Hematopoietic multipotent progenitor cell (in vitro differentiated cells): Measurements from ENCODE around the gene TSPAN17. TPM values are rescaled to one million over a fixed set of nuclear protein-coding genes. Genes with fewer than 3 reads are reported as not detected.

Experiments
- DNase-seq, 3 donors: peaks; one replicate each; pipeline ENCODE4 v3.0.0-alpha.2; 2011 to 2015; ENCODE audit warnings: low read depth in 2 of 3, low spot score in 2 of 3
- total RNA-seq: library from RNA; depleted of rRNA; stranded (reverse); fragments of >200 nt; gene quantifications from one replicate; pipeline ENCODE4 v1.2.3, GENCODE V29; 2012

Gene TSPAN17
- total RNA-seq, 1 donor, result 21.0 TPM

DNA sequence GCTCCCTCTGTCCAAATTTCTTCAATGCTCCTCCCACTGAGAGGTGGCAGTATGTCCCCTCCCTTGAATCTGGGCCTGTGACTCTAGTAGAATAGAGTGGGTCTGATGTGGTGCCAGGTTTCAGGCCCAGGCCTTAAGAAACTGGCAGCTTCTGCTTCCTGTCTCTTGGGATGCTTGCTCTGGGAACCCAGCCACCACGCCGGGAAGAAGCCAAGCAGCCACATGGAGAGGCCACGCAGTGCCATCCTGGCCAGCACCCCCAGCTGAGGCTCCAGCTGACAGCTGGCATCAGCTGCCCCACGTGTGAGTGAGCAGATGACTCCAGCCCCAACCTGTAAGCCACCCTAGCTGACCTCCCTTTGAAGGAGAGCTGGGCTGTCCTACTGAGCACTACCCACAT is 7.3 kb upstream of the TSPAN17 start:
- DNase-seq, result no peak

DNA sequence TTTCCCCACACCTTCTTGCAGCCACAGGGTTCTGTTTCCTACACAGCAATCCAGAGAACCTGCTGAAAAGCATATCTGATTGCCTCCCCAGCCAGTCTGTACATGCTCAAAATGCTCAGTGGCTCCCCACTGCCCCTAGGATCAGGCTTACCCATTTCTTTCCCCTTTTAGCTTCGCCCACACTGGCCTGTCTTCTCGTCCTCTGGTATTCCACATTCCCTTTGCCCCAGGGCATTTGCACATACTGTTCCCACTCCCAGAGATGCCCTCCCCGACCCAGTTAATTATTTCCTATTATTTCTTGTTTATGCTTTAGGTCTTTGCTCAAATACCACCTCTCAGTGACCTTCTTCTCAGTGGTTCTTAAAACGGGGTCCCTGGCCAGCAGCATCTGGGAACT is 6.7 kb upstream of the TSPAN17 start:
- DNase-seq, result no peak

GRCh38 chr5:176642675-176643490 is 4.4 kb upstream of the TSPAN17 start:
- DNase-seq, result no peak

GRCh38 chr5:176643491-176644219 is 3.6 kb upstream of the TSPAN17 start:
- no peak for DNase-seq

- DNase-seq, result no peak
These were observed 3.0 kb upstream of the TSPAN17 start for GRCh38 chr5:176644294-176644693.

GRCh38 chr5:176644878-176645670 is 2.2 kb upstream of the TSPAN17 start:
- no peak for DNase-seq

GRCh38 chr5:176646049-176646706 is 1.1 kb upstream of the TSPAN17 start:
- DNase-seq, result no peak

DNA sequence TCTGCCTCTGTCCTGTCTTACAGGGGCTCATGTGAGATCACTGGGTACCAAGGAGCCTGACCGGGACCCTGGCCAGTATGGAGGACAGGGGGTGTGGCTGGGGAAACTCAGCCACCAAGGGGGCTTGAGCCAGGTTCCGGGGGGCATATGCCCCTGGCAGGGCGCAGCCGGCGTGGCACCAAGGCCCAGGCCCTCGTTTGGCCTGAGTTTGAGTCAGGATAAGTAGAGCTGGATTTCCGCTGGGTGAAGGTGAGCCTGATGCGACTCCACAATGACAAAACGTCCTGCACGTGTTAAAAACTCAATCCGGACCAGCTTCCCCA is 616 bp upstream of the TSPAN17 start:
- no peak for DNase-seq

DNA sequence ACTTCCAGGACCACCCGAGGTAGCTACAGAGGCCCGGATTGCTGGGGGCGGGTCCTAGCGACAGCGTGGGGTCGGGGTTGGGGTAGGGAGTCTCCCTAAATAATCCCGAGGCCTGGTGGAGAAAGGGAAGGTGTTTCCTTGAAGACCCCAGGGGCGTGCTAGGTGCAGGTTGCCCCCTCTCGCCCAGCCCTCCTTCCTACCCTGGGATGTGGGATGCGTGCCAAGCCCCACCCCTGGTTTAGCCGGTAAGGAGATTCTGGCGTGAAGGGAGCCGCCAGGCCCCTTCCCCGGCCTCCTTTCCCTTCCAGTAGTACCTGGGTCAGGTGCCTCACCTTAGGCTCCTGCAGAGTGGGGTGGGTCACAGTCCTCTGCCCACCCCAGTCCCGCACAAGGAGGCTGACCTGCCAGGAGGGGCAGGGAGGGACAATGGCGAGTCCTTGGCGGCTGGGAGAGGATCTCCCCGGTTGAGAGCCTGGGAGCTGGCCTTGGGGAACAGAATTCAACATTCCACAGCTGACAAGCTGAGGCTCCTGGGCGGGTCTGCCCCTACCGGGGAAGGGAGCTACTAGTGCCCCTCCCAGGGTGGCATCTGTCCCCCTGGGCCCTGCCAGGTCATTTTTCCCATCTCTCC is 674 bp downstream of the TSPAN17 start:
- no peak for DNase-seq

DNA sequence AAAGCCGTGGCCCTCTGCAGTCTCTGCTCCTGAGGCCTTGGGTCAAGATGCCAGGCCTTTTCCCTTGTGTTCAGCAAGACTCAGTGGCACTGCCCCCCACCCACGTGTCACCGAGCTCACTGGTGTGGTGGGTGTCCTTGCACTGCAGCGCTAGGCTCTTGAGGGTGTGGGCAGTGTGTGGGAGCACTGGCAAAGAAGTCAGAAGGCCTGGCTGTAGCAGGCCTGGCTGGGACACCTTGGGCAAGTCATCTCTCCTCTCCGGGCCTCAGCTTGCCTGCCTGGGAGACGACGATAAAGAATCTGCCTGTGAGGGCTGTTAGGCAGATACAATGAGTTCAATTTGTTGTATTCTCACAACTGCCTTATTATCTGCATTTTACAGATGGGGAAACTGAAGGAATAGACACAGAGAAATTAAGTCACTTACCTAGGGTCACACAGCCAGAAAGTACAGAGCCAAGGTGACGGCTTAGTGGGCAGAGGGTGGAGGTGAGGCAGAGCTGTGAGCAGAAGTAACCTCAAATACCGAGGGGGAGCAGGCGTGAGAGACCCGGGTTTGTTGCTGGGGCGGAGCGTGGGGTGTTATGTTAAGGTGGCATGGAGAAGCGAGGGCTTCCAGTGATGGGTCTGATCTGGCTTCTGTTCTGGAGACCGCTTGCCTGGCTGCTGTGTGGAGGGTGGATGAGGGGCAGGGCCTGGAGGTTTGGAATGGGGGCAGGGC is 1.4 kb downstream of the TSPAN17 start:
- DNase-seq, result no peak

DNA sequence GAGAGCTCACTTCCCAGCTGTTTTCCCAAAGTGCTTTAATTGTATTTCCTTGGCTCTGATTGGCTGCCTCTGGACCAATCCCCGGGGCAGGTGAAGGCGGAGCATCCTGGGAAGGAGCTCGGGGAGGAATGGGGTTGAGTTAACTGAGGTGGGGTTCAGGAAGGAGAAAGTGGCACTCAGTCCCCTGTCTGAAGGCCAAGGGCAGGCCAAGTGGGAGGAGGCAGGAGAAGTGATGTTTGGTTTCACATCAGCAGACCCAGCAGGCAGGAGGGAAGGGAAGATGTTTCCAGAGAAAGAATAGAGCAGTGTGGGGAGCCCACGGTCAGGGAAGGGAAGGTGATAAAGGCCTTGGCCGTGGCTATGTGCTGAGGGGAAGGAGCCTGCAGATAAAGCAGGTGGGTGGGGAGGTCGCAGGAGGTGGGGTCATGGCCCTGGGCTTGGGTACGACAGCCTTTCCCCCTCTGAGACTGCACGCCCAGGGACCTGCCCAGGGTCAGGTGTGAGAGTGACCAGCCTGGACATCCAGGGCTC is 3.1 kb downstream of the TSPAN17 start:
- DNase-seq, result no peak

- DNase-seq, result no peak
These were observed 4.2 kb downstream of the TSPAN17 start for GRCh38 chr5:176651472-176651980.

GRCh38 chr5:176652136-176652535 is 4.9 kb downstream of the TSPAN17 start:
- no peak for DNase-seq

DNA sequence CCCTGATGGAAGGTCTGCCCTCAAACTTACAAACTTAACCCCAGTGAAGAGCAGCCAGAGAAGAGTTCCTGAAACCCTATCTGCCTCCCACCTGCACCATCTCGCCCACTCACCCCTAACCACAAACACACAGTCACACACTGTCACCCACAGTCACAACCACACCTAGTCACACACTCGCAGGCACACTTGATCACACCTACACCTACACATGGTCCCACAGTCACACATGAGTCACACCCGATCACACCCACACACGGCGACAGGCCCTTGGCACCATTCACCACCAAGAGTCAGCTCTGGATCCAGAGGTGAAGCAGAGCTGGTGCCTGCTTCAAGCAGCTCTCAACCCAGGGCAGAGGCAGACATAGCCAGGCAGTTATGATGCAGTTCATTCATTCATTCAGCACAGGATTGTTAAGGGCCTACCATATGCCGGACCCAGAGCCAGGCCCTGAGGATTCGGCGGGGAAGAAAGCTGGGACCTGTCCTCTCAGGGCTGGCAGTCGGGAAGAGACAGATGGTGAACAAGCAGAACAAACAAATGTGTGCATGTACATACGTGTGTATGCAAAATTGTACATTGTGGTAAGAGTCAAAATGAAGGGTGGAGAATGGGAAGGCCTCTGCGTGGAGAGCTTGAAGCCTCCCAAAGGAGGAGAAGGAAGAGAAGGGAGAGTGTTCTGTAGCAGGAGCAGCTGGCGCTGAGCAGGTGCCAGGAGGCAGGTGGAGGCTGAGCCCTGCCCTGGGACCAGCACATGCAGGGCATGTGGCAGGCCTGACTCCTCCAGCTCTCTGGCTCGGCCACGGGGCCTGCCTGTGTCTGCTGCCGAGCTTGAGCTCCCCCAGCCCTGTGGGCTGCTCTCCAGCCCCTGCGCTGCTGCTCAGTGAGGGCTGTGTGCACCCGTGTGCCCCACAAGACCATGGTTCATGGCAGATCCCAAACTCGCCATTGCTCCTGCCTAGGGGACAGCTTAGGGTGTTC is 6.4 kb downstream of the TSPAN17 start:
- no peak for DNase-seq

- DNase-seq, result no peak
These were observed 7.6 kb downstream of the TSPAN17 start for GRCh38 chr5:176654856-176655255.

GRCh38 chr5:176656467-176656990 is 9.2 kb downstream of the TSPAN17 start:
- DNase-seq, result no peak

DNA sequence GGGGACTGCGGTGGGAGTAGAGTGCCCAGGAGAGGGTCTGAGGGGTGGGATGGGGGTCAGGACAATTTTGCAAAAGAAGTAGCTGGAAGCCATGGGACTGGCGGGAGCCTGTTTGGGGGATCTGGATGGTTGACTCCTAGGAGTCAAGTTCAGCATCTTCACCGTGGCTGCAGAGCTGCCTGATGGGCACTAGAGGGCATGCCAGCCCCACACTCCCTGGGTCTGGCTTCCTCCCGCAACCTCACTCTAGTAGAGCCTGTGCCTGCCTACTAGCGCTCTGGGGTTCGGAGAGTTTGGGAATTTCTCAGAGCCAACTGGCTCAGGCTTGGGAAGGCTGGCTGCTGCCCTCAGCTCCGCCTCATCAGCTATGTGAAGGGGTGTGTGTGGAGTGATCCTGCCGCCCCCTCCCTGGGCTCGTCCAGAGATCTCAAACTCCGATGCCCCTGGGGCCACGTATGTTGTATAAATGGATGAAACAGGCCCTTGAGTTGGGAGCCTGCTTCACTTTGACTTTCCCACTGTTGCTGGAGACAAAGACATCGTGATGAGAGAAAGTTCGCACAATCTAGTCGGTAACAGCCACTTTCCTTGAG is 10.8 kb downstream of the TSPAN17 start:
- DNase-seq, result peak in 2 of 3 donors; percentile 59 to 75
